Measurements from ENCODE around the gene MX1. TPM values are rescaled to one million over a fixed set of nuclear protein-coding genes. Genes with fewer than 3 reads are reported as not detected.

MX1 gene
- total RNA-seq, 2 experiments from 2014 or later, result 722 to 723 TPM

GRCh38 chr21:41500363-41500762, 74.3 kb downstream of the MX1 start:
- POLR2A ChIA-PET, result no interaction called here
- Mint-ChIP-seq H3K27me3 (peaks cover 31% of the 10 kb centered on the region), H3K36me3 (ENCODE audit: low read depth) (no peaks in the 10 kb centered on the region), H3K4me1 (peaks cover 7% of the 10 kb centered on the region), H3K9me3 (no peaks in the 10 kb centered on the region), H3K27ac (no peak overlapping the region), H3K4me3 (no peak overlapping the region)
- no peak for DNase-seq
- CTCF ChIA-PET, result no interaction called here

GRCh38 chr21:41500931-41501381, 74.9 kb downstream of the MX1 start:
- no peak overlapping the region for H3K4me3 Mint-ChIP-seq
- CTCF ChIA-PET, result no interaction called here
- peaks cover 7% of the 10 kb centered on the region for H3K4me1 Mint-ChIP-seq
- no peak for DNase-seq
- no peaks in the 10 kb centered on the region for H3K9me3 Mint-ChIP-seq
- POLR2A ChIA-PET, result no interaction called here
- no peaks in the 10 kb centered on the region for H3K36me3 Mint-ChIP-seq (ENCODE audit: low read depth)
- H3K27ac Mint-ChIP-seq, result no peak overlapping the region
- H3K27me3 Mint-ChIP-seq, result peaks cover 35% of the 10 kb centered on the region

GRCh38 chr21:41501919-41502318, 75.9 kb downstream of the MX1 start:
- Mint-ChIP-seq H3K9me3 (no peaks in the 10 kb centered on the region), H3K4me1 (peaks cover 7% of the 10 kb centered on the region)
- CTCF ChIA-PET, result no interaction called here

GRCh38 chr21:41503331-41503730, 77.3 kb downstream of the MX1 start:
- Mint-ChIP-seq H3K27ac (no peak overlapping the region), H3K9me3 (no peaks in the 10 kb centered on the region), H3K4me1 (peaks cover 7% of the 10 kb centered on the region), H3K36me3 (ENCODE audit: low read depth) (no peaks in the 10 kb centered on the region), H3K4me3 (no peak overlapping the region), H3K27me3 (peaks cover 48% of the 10 kb centered on the region)
- no peak for DNase-seq
- ChIA-PET POLR2A (no interaction called here), CTCF (no interaction called here)

More at GRCh38 chr21:41501919-41502318, 75.9 kb downstream of the MX1 start:
- Mint-ChIP-seq H3K4me3 (no peak overlapping the region), H3K27ac (no peak overlapping the region), H3K27me3 (peaks cover 44% of the 10 kb centered on the region), H3K36me3 (ENCODE audit: low read depth) (no peaks in the 10 kb centered on the region)
- DNase-seq, result no peak
- POLR2A ChIA-PET, result no interaction called here

GRCh38 chr21:41504030-41504429, 78.0 kb downstream of the MX1 start:
- no peak for DNase-seq
- no peaks in the 10 kb centered on the region for H3K36me3 Mint-ChIP-seq (ENCODE audit: low read depth)
- POLR2A ChIA-PET, result no interaction called here
- H3K4me3 Mint-ChIP-seq, result no peak overlapping the region
- CTCF ChIA-PET, result no interaction called here
- H3K27ac Mint-ChIP-seq, result no peak overlapping the region
- peaks cover 7% of the 10 kb centered on the region for H3K4me1 Mint-ChIP-seq
- H3K27me3 Mint-ChIP-seq, result peaks cover 55% of the 10 kb centered on the region
- no peaks in the 10 kb centered on the region for H3K9me3 Mint-ChIP-seq

GRCh38 chr21:41506005-41506594, 80.1 kb downstream of the MX1 start:
- no peaks in the 10 kb centered on the region for H3K36me3 Mint-ChIP-seq (ENCODE audit: low read depth)
- no peak overlapping the region for H3K27ac Mint-ChIP-seq
- H3K4me1 Mint-ChIP-seq, result peaks cover 7% of the 10 kb centered on the region
- DNase-seq, result no peak
- ChIA-PET POLR2A (no interaction called here), CTCF (interaction anchor here (1.1 kb wide), 1 partner anchor 14 kb away, joined by 3 read pairs; no protein-coding TSS in a partner anchor)
- no peak overlapping the region for H3K4me3 Mint-ChIP-seq
- no peaks in the 10 kb centered on the region for H3K9me3 Mint-ChIP-seq
- peaks cover 67% of the 10 kb centered on the region for H3K27me3 Mint-ChIP-seq

- Mint-ChIP-seq H3K36me3 (ENCODE audit: low read depth) (no peaks in the 10 kb centered on the region), H3K27ac (no peak overlapping the region), H3K4me1 (peaks cover 7% of the 10 kb centered on the region), H3K4me3 (no peak overlapping the region), H3K9me3 (no peaks in the 10 kb centered on the region), H3K27me3 (peaks cover 66% of the 10 kb centered on the region)
- no peak for DNase-seq
- ChIA-PET CTCF (no interaction called here), POLR2A (no interaction called here)
Observed at GRCh38 chr21:41506611-41507520, 80.8 kb downstream of the MX1 start.

GRCh38 chr21:41507521-41508414, 81.7 kb downstream of the MX1 start, which contains the start of gene TMPRSS2:
Gene TMPRSS2, minus strand, starts transcription at chr21:41508158. Its CDS starts 10,025 bp downstream, at chr21:41498133.
- Mint-ChIP-seq H3K9me3 (no peaks in the 10 kb centered on the region), H3K4me1 (peaks cover 7% of the 10 kb centered on the region), H3K4me3 (no peak within 1 kb of the TSS), H3K27me3 (peaks cover 61% of the 10 kb centered on the region), H3K36me3 (ENCODE audit: low read depth) (no peaks in the 10 kb centered on the region), H3K27ac (no peak within 1 kb of the TSS)
- POLR2A ChIA-PET, result no interaction called here
- DNase-seq, result no peak
- CTCF ChIA-PET, result no interaction called here

GRCh38 chr21:41508415-41509144, 82.5 kb downstream of the MX1 start:
- Mint-ChIP-seq H3K9me3 (no peaks in the 10 kb centered on the region), H3K4me3 (no peak overlapping the region), H3K4me1 (peaks cover 7% of the 10 kb centered on the region), H3K27me3 (peaks cover 55% of the 10 kb centered on the region), H3K36me3 (ENCODE audit: low read depth) (no peaks in the 10 kb centered on the region), H3K27ac (no peak overlapping the region)
- ChIA-PET POLR2A (no interaction called here), CTCF (no interaction called here)
- DNase-seq, result no peak

Other genes with a start within 250 kb of the MX1 start
- gene FAM3B, start 109.4 kb upstream of the MX1 start, total RNA-seq, result not detected
- 100 to 1,000 TPM; 108 to 117 TPM for gene MX2, start 64.2 kb upstream of the MX1 start, total RNA-seq
- gene TMPRSS2, start 81.9 kb downstream of the MX1 start, total RNA-seq, result not detected

Measured in activated CD4-positive, alpha-beta T cell treated with anti-CD3 and anti-CD28 coated beads, Interleukin-2, amount 10 ng/mL, durations not matched to agents 7 days and 5 days (primary cell).